Activated naive CD8-positive, alpha-beta T cell (primary cell): ENCODE data around the gene THBS4.

Experiments used
- H3K27ac Mint-ChIP-seq: one replicate; pipeline ENCODE4 v1.8.0; 2021; ENCODE audit warnings: mixed read lengths
- H3K27me3 Mint-ChIP-seq: one replicate; pipeline ENCODE4 v1.8.0; 2021; ENCODE audit warnings: mixed read lengths
- H3K36me3 Mint-ChIP-seq: one replicate; pipeline ENCODE4 v1.8.0; 2021; ENCODE audit warnings: mixed read lengths
- H3K4me1 Mint-ChIP-seq: one replicate; pipeline ENCODE4 v1.8.0; 2021; ENCODE audit warnings: low read depth, mixed read lengths
- H3K4me3 Mint-ChIP-seq: one replicate; pipeline ENCODE4 v1.8.0; 2021; ENCODE audit warnings: mild to moderate bottlenecking, mixed read lengths
- H3K9me3 Mint-ChIP-seq: one replicate; pipeline ENCODE4 v1.8.0; 2021; ENCODE audit warnings: low read depth, mixed read lengths

Gene THBS4

GRCh38 chr5:80060966-80061365 is 25.8 kb downstream of the THBS4 start:
- Mint-ChIP-seq H3K27me3 (no peaks in the 10 kb centered on the region), H3K27ac (no peak overlapping the region)

GRCh38 chr5:80061547-80061946 is 26.4 kb downstream of the THBS4 start:
- Mint-ChIP-seq H3K27me3 (no peaks in the 10 kb centered on the region), H3K9me3 (no peaks in the 10 kb centered on the region), H3K4me1 (peaks cover 10% of the 10 kb centered on the region), H3K4me3 (no peak overlapping the region), H3K36me3 (peaks cover 2% of the 10 kb centered on the region), H3K27ac (no peak overlapping the region)

More at GRCh38 chr5:80060966-80061365, 25.8 kb downstream of the THBS4 start:
- peaks cover 2% of the 10 kb centered on the region for H3K36me3 Mint-ChIP-seq
- H3K4me3 Mint-ChIP-seq, result no peak overlapping the region
- peaks cover 10% of the 10 kb centered on the region for H3K4me1 Mint-ChIP-seq
- H3K9me3 Mint-ChIP-seq, result no peaks in the 10 kb centered on the region

GRCh38 chr5:80064124-80064523 is 29.0 kb downstream of the THBS4 start:
- Mint-ChIP-seq H3K9me3 (no peaks in the 10 kb centered on the region), H3K4me1 (peaks cover 10% of the 10 kb centered on the region), H3K27ac (no peak overlapping the region), H3K36me3 (peaks cover 8% of the 10 kb centered on the region), H3K27me3 (no peaks in the 10 kb centered on the region), H3K4me3 (no peak overlapping the region)

GRCh38 chr5:80067016-80067415 is 31.9 kb downstream of the THBS4 start:
- Mint-ChIP-seq H3K36me3 (peaks cover 17% of the 10 kb centered on the region), H3K27me3 (no peaks in the 10 kb centered on the region)

GRCh38 chr5:80067531-80068245 is 32.5 kb downstream of the THBS4 start:
- Mint-ChIP-seq H3K4me3 (no peak overlapping the region), H3K27me3 (no peaks in the 10 kb centered on the region), H3K4me1 (no peaks in the 10 kb centered on the region), H3K9me3 (no peaks in the 10 kb centered on the region), H3K36me3 (peaks cover 20% of the 10 kb centered on the region), H3K27ac (no peak overlapping the region)

More at GRCh38 chr5:80067016-80067415, 31.9 kb downstream of the THBS4 start:
- Mint-ChIP-seq H3K4me1 (no peaks in the 10 kb centered on the region), H3K9me3 (no peaks in the 10 kb centered on the region), H3K27ac (no peak overlapping the region), H3K4me3 (no peak overlapping the region)

GRCh38 chr5:80068246-80068636 is 33.1 kb downstream of the THBS4 start:
- Mint-ChIP-seq H3K9me3 (no peaks in the 10 kb centered on the region), H3K27me3 (no peaks in the 10 kb centered on the region), H3K27ac (no peak overlapping the region), H3K4me1 (no peaks in the 10 kb centered on the region), H3K4me3 (no peak overlapping the region), H3K36me3 (peaks cover 19% of the 10 kb centered on the region)

GRCh38 chr5:80068775-80069174 is 33.6 kb downstream of the THBS4 start:
- Mint-ChIP-seq H3K9me3 (no peaks in the 10 kb centered on the region), H3K27ac (no peak overlapping the region), H3K4me1 (no peaks in the 10 kb centered on the region), H3K4me3 (no peak overlapping the region), H3K36me3 (peaks cover 19% of the 10 kb centered on the region), H3K27me3 (no peaks in the 10 kb centered on the region)

- Mint-ChIP-seq H3K27ac (no peak overlapping the region), H3K27me3 (no peaks in the 10 kb centered on the region), H3K4me3 (no peak overlapping the region), H3K4me1 (no peaks in the 10 kb centered on the region), H3K9me3 (no peaks in the 10 kb centered on the region), H3K36me3 (peaks cover 19% of the 10 kb centered on the region)
Measured at GRCh38 chr5:80069251-80069800, 34.2 kb downstream of the THBS4 start.

GRCh38 chr5:80069918-80070318 is 34.8 kb downstream of the THBS4 start:
- no peaks in the 10 kb centered on the region for H3K9me3 Mint-ChIP-seq
- H3K36me3 Mint-ChIP-seq, result peaks cover 19% of the 10 kb centered on the region
- no peak overlapping the region for H3K4me3 Mint-ChIP-seq
- H3K27ac Mint-ChIP-seq, result no peak overlapping the region
- no peaks in the 10 kb centered on the region for H3K4me1 Mint-ChIP-seq
- H3K27me3 Mint-ChIP-seq, result no peaks in the 10 kb centered on the region

GRCh38 chr5:80070338-80071056 is 35.3 kb downstream of the THBS4 start:
- H3K4me1 Mint-ChIP-seq, result no peaks in the 10 kb centered on the region
- H3K27ac Mint-ChIP-seq, result no peak overlapping the region
- peaks cover 23% of the 10 kb centered on the region for H3K36me3 Mint-ChIP-seq
- no peaks in the 10 kb centered on the region for H3K9me3 Mint-ChIP-seq
- no peaks in the 10 kb centered on the region for H3K27me3 Mint-ChIP-seq
- H3K4me3 Mint-ChIP-seq, result no peak overlapping the region

- Mint-ChIP-seq H3K9me3 (no peaks in the 10 kb centered on the region), H3K27ac (no peak overlapping the region)
Measured at GRCh38 chr5:80071510-80072021, 36.4 kb downstream of the THBS4 start.

GRCh38 chr5:80072103-80073073 is 37.2 kb downstream of the THBS4 start:
- peaks cover 22% of the 10 kb centered on the region for H3K36me3 Mint-ChIP-seq
- no peak overlapping the region for H3K27ac Mint-ChIP-seq
- H3K9me3 Mint-ChIP-seq, result no peaks in the 10 kb centered on the region
- no peak overlapping the region for H3K4me3 Mint-ChIP-seq
- no peaks in the 10 kb centered on the region for H3K4me1 Mint-ChIP-seq
- H3K27me3 Mint-ChIP-seq, result no peaks in the 10 kb centered on the region

More at GRCh38 chr5:80071510-80072021, 36.4 kb downstream of the THBS4 start:
- H3K4me3 Mint-ChIP-seq, result no peak overlapping the region
- no peaks in the 10 kb centered on the region for H3K4me1 Mint-ChIP-seq
- H3K36me3 Mint-ChIP-seq, result peaks cover 23% of the 10 kb centered on the region
- H3K27me3 Mint-ChIP-seq, result no peaks in the 10 kb centered on the region

GRCh38 chr5:80076131-80077050 is 41.2 kb downstream of the THBS4 start:
- Mint-ChIP-seq H3K27ac (no peak overlapping the region), H3K9me3 (no peaks in the 10 kb centered on the region), H3K27me3 (no peaks in the 10 kb centered on the region)

More at GRCh38 chr5:80076131-80077050, 41.2 kb downstream of the THBS4 start:
- Mint-ChIP-seq H3K36me3 (peaks cover 15% of the 10 kb centered on the region), H3K4me3 (no peak overlapping the region), H3K4me1 (no peaks in the 10 kb centered on the region)
